Caco-2 (cell line): ENCODE results near the gene BLZF1. TPM values are rescaled to one million over a fixed set of nuclear protein-coding genes. Genes with fewer than 3 reads are reported as not detected.

Experiments used
- BruUV-seq: library from RNA; stranded (reverse); fragments of 400-500 nt; replicated peaks from 2 replicates; lab custom pipeline; 2021; lab: Mats Ljungman, UMichigan
- CTCF ChIA-PET: fragments of 300-600 bp; sonication (Branson Sonifier 250); formaldehyde crosslinking; loops from one replicate; lab custom pipeline; 2022; ENCODE audit warnings: antibody characterized with exemption; lab: Charles Lee
- POLR2A ChIA-PET: fragments of 300-600 bp; sonication (Branson Sonifier 250); formaldehyde crosslinking; loops from one replicate; lab custom pipeline; 2022; ENCODE audit warnings: antibody characterized with exemption; lab: Charles Lee
- DNase-seq, 2 experiments: peaks; one replicate each; pipeline versions ENCODE4 v3.0.0 to v3.0.0-alpha.2; 2020 to 2022
- H3K27me3 ChIP-seq: replicated peaks from 2 replicates; pipeline ENCODE4 v1.6.0; 2011; ENCODE audit warnings: low read length; ENCODE audit not compliant: control insufficient read depth, insufficient read depth
- H3K36me3 ChIP-seq: 2 replicates; pipeline ENCODE4 v1.5.1; 2011; ENCODE audit warnings: low read length; ENCODE audit not compliant: control insufficient read depth, insufficient read depth
- H3K4me1 ChIP-seq: fragments of 250-450 bp; sonication (Bioruptor Pico); 2 replicates; pipeline ENCODE4 v1.5.1; 2020; ENCODE audit warnings: mild to moderate bottlenecking
- H3K4me3 ChIP-seq: 2 replicates; pipeline ENCODE4 v1.5.1; 2011; ENCODE audit warnings: low read depth, mild to moderate bottlenecking, control low read depth, low read length
- H3K9me3 ChIP-seq: fragments of 250-450 bp; sonication (Bioruptor Pico); 2 replicates; pipeline ENCODE4 v1.5.1; 2020; ENCODE audit warnings: mild to moderate bottlenecking, moderate library complexity
- H3K27ac Mint-ChIP-seq: one replicate; pipeline ENCODE4 v1.8.0; 2022; ENCODE audit warnings: mixed read lengths; ENCODE audit not compliant: unreplicated experiment
- H3K27me3 Mint-ChIP-seq: one replicate; pipeline ENCODE4 v1.8.0; 2022; ENCODE audit warnings: mixed read lengths; ENCODE audit not compliant: insufficient read depth, unreplicated experiment
- H3K36me3 Mint-ChIP-seq: one replicate; pipeline ENCODE4 v1.8.0; 2022; ENCODE audit warnings: mild to moderate bottlenecking, mixed read lengths; ENCODE audit not compliant: insufficient read depth, unreplicated experiment
- H3K4me1 Mint-ChIP-seq: one replicate; pipeline ENCODE4 v1.8.0; 2022; ENCODE audit warnings: low read depth, mixed read lengths; ENCODE audit not compliant: unreplicated experiment
- H3K4me3 Mint-ChIP-seq: one replicate; pipeline ENCODE4 v1.8.0; 2022; ENCODE audit warnings: mild to moderate bottlenecking, moderate library complexity, mixed read lengths; ENCODE audit not compliant: unreplicated experiment
- H3K9me3 Mint-ChIP-seq: one replicate; pipeline ENCODE4 v1.8.0; 2022; ENCODE audit warnings: mixed read lengths; ENCODE audit not compliant: unreplicated experiment
- CTCF ChIP-seq, 2 experiments: fragments of 200-600 bp in 1 of 2; IDR thresholded peaks; 1 replicate in 1 of 2; 2 replicates in 1 of 2; pipeline versions ENCODE4 v1.5.1 to v1.8.0; 2011 to 2022; ENCODE audit warnings: antibody characterized with exemption in 1 of 2, control low read depth in 1 of 2, inconsistent platforms in 1 of 2, low read depth in 1 of 2, low read length in 1 of 2, mild to moderate bottlenecking in 1 of 2, moderate library complexity in 1 of 2; ENCODE audit not compliant: insufficient read depth in 1 of 2, severe bottlenecking in 1 of 2, unreplicated experiment in 1 of 2
- intact Hi-C: fragments of 100-400 bp; cut with micrococcal nuclease; formaldehyde crosslinking; loops from one replicate; pipeline ENCODE4 v1.10.0; 2022; ENCODE audit not compliant: unreplicated experiment
- total RNA-seq: library from RNA; stranded (reverse); gene quantifications from 2 replicates; pipeline ENCODE4 v1.2.3, GENCODE V29; 2022

BLZF1 gene
- total RNA-seq, 1 experiment from 2014 or later = 23.5 TPM

GRCh38 chr1:169368406-169368769, 393 bp downstream of the BLZF1 start:
- POLR2A ChIA-PET = interaction anchor here (0.6 to 1.2 kb wide), 3 partner anchors 130 to 1223 kb away, joined by 3 to 4 read pairs (median 3); no protein-coding TSS in a partner anchor
- TF ChIP-seq CTCF (IDR thresholded peaks at IDR 0.05; ENCODE audit: insufficient read depth in 1 of 2, low read depth in 1 of 2, low read length in 1 of 2, severe bottlenecking in 1 of 2, unreplicated experiment in 1 of 2) = no peak
- Histone ChIP-seq H3K9me3 (no peaks in the 10 kb centered on the region), H3K36me3 (no peaks in the 10 kb centered on the region), H3K27me3 (no peaks in the 10 kb centered on the region), H3K4me3 (peak overlapping the region; percentile 72), H3K4me1 (no peaks in the 10 kb centered on the region)
- Mint-ChIP-seq H3K27me3 (no peaks in the 10 kb centered on the region), H3K36me3 (peaks cover 6% of the 10 kb centered on the region), H3K4me1 (no peaks in the 10 kb centered on the region), H3K9me3 (no peaks in the 10 kb centered on the region), H3K27ac (no peak overlapping the region), H3K4me3 (no peak overlapping the region)
- CTCF ChIA-PET = interaction anchor here (0.6 to 1.6 kb wide), 7 partner anchors 20 to 765 kb away, joined by 3 to 8 read pairs (median 3); no protein-coding TSS in a partner anchor
- intact Hi-C loops = loop anchor here (5.0 kb wide), 1 partner anchor 179 kb away; no protein-coding TSS in a partner anchor
- peak in 1 of 2 experiments; percentile 37 for DNase-seq
- TSS peak; percentile 38 for BruUV-seq

- Histone ChIP-seq H3K4me1 (no peaks in the 10 kb centered on the region), H3K4me3 (no peak overlapping the region), H3K27me3 (no peaks in the 10 kb centered on the region), H3K36me3 (no peaks in the 10 kb centered on the region), H3K9me3 (no peaks in the 10 kb centered on the region)
- intact Hi-C loops = no loop called here
- Mint-ChIP-seq H3K4me3 (no peak overlapping the region), H3K36me3 (peaks cover 6% of the 10 kb centered on the region), H3K9me3 (no peaks in the 10 kb centered on the region), H3K27me3 (no peaks in the 10 kb centered on the region), H3K27ac (no peak overlapping the region), H3K4me1 (no peaks in the 10 kb centered on the region)
- no peak for DNase-seq
- no TSS peak for BruUV-seq
- TF ChIP-seq CTCF (IDR thresholded peaks at IDR 0.05; ENCODE audit: insufficient read depth in 1 of 2, low read depth in 1 of 2, low read length in 1 of 2, severe bottlenecking in 1 of 2, unreplicated experiment in 1 of 2) = no peak
- CTCF ChIA-PET = no interaction called here
- POLR2A ChIA-PET = no interaction called here
Observed at GRCh38 chr1:169371404-169371803, 3.4 kb downstream of the BLZF1 start.

- ChIA-PET POLR2A (no interaction called here), CTCF (no interaction called here)
- Mint-ChIP-seq H3K27ac (no peak overlapping the region), H3K4me3 (no peak overlapping the region), H3K4me1 (no peaks in the 10 kb centered on the region), H3K9me3 (no peaks in the 10 kb centered on the region), H3K36me3 (peaks cover 23% of the 10 kb centered on the region), H3K27me3 (no peaks in the 10 kb centered on the region)
- no peak overlapping the region for H3K4me3 ChIP-seq
- no peak for TF ChIP-seq CTCF (IDR thresholded peaks at IDR 0.05; ENCODE audit: insufficient read depth in 1 of 2, low read depth in 1 of 2, low read length in 1 of 2, severe bottlenecking in 1 of 2, unreplicated experiment in 1 of 2)
- no peak for DNase-seq
- peaks cover 1% of the 10 kb centered on the region for H3K36me3 ChIP-seq
- BruUV-seq = no TSS peak
- no peaks in the 10 kb centered on the region for H3K9me3 ChIP-seq
- H3K4me1 ChIP-seq = no peaks in the 10 kb centered on the region
- intact Hi-C loops = no loop called here
- H3K27me3 ChIP-seq = no peaks in the 10 kb centered on the region
Observed at GRCh38 chr1:169381162-169381561, 13.2 kb downstream of the BLZF1 start.
